HL-60/S4 (cell line): ENCODE data around the gene ARL16.

Source experiments
- in situ Hi-C: fragments of 300-500 bp; cut with MboI; formaldehyde crosslinking; loops from 2 replicates; pipeline ENCODE4 v1.14.3; 2022; ENCODE audit warnings: low sequenced_read_pairs

ARL16 gene

GRCh38 chr17:81673561-81674258 lies 9.9 kb downstream of the ARL16 start:
- in situ Hi-C loops = no loop called here

- in situ Hi-C loops = no loop called here
Measured at GRCh38 chr17:81672954-81673353, 10.6 kb downstream of the ARL16 start.

GRCh38 chr17:81672504-81672903 lies 11.1 kb downstream of the ARL16 start:
- in situ Hi-C loops = no loop called here

- in situ Hi-C loops = no loop called here
Measured at GRCh38 chr17:81667754-81668153, 15.8 kb downstream of the ARL16 start.

- in situ Hi-C loops = no loop called here
Measured at GRCh38 chr17:81666342-81667191, 17.0 kb downstream of the ARL16 start, which contains the start of the genes CCDC137 and OXLD1. Gene CCDC137, plus strand, starts transcription at chr17:81666737. Its CDS starts 30 bp downstream, at chr17:81666767. Gene OXLD1, minus strand, starts transcription at chr17:81666605. Its CDS starts 28 bp downstream, at chr17:81666577.

- in situ Hi-C loops = no loop called here
Measured at GRCh38 chr17:81666092-81666341, 17.6 kb downstream of the ARL16 start.

DNA sequence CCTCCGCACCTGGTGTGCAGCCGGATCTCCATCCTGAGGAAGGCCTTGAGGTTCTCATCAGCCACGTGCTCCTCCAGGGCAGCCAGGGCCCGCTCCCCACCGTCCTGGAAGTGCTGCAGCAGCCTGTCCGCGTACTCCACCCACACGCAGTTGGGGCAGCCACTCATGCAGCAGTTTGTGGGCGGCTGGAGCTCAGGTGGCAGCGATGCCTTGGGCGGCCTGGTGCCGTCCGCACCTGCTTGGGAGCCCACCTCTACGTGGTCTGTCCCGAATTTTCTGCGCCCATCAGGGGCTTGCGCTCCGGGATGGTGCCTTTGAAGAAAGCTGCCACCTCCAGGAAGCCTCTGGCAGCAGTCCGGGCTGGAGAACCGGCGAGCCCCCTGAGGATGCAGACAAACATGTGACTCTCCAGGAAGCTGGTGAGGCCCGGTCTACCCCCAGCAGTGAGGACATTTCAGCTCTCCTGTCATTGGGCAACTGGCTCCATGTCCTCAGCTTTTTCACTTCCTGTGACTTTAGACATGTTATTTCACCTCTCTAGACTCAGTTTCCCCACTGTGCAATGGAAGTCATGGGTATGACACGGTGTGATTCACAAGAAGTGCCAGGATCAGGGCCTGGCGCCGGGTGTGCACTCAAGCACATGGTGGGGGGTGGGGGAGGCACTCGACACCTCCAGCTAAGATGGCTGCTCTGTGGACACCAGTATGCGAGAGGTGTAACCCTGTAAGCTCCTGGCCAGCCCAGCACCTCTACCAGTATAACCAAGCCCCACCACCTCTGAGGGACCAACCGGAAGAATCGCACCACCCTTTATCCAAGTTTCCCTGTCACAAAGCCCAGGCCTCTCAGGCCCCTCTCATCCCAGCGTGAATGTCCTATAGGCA lies 18.1 kb downstream of the ARL16 start:
- in situ Hi-C loops = no loop called here

DNA sequence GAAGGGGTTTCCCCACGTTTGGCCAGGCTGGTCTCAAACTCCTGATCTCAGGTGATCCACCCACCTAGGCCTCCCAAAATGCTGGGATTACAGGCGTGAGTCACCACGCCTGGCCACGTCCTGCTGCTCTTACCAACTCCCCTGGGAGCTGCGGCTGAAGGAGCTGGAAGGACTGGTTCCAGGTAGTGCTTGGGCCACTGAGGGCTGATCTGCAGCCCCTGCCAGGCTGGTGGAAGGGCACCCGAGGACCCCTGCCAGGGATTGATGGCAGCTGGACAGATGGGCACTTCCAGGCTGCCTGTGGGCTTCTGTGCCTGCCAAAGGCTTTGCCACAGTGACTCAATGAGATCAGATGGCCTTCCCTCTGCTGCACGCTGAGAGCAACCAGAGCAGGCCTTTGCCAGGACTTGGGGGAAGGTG lies 19.5 kb downstream of the ARL16 start:
- in situ Hi-C loops = no loop called here

- in situ Hi-C loops = no loop called here
Measured at GRCh38 chr17:81662002-81662401, 21.6 kb downstream of the ARL16 start.

- in situ Hi-C loops = no loop called here
Measured at GRCh38 chr17:81660441-81660840, 23.2 kb downstream of the ARL16 start.

DNA sequence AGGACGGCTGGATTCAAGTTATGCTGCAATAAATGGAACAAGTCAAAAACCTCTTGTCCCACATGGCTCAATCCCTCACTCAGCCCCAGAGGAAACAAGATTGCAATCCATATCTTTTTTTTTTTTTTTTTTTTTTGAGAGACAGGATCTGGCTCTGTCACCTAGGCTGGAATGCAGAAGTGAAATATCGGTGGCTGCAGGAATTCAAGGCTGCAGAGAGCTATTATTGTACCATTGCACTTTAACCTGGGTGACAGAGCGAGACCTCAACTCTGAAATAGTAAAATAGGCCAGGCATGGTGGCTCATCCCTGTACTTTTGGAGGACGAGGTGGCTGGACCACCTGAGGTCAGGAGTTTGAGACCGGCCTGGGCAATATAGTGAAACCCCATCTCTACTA lies 24.6 kb downstream of the ARL16 start:
- in situ Hi-C loops = no loop called here

DNA sequence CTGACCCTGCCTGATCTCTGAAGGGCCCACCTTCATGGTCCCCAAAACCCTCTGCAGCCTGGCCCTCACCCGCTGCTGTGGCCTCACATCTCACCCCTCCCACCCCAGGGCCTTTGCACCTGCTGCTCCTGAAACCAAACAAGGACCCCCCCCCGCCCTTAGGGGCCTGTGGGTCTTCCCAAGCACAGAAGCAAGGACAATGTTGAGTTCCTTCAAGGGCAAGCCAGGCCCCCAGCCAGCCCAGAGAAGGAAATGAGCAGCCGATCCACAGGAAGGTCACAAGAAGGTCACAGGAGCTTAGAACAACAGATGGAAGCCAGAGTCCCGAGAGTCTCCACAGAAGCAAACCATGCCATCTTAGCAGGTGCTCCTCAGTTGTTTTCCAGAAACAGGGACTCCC lies 26.8 kb downstream of the ARL16 start:
- in situ Hi-C loops = no loop called here

GRCh38 chr17:81656118-81656743 lies 27.4 kb downstream of the ARL16 start, which contains the start of gene PDE6G:
Gene PDE6G, minus strand, starts transcription at chr17:81656542. Its CDS starts 3,237 bp downstream, at chr17:81653305.
- in situ Hi-C loops = no loop called here

GRCh38 chr17:81655378-81656117 lies 28.0 kb downstream of the ARL16 start:
- in situ Hi-C loops = no loop called here

DNA sequence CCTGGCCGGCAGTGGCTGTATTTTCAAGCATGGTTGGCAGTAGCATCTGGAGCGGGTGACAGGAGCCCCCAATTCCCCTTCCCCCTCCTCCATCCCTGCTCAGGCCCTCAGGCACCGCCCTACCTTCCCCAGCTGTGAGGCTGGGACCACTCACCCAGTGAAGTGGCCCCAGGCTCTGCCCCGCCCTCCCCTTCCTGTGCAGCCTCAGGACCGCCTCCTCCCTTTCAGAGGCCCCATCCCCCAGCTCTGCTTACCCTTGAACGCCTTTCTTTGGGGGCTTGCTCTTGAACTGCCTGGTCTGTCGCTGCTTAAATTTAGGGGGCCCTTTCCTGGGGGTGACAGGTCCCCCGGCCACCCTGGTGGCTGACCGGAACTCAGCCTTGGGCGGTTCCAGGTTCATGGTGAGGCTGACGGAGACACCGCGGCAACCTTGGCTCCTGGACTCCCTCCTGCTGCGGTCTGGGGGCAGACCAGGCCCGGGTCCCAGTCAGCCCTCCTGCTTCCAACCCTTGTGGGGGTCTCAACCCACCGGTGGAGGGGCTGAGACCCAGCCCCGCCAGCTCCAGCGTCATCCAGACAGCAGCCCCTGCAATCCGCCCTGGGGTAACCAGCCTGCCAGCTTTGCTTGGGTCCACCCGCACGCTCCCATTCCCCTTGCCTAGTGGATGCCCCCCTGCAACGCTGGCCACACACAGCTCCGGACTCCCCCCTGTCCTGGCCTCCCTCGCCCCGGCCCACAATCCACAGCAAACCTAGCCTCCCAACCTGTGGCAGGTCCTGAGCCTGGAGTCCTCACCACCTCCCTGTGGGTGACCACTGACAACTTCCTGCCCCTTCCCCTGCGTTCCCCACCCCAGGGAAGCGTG lies 30.5 kb downstream of the ARL16 start:
- in situ Hi-C loops = no loop called here

DNA sequence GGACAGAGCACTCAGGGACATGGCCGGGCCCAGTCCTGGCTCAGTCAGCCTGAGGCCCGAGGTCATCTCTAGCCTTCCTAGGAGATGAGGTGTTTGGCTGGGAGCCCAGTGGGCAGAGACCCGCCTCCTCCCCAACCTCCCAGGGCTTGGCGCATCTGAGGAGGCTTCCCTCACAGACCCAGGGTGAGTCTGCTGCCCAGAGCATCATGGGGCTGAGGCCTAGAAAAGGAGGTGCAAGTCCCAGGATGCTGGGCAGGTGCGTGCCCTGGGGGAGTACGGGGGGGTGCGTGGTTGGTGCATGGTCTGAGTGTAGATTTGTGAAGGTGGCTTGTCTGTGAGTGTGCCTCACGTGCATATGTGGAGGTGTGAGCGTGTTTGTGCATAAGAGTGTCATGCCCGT lies 31.9 kb downstream of the ARL16 start:
- in situ Hi-C loops = no loop called here

DNA sequence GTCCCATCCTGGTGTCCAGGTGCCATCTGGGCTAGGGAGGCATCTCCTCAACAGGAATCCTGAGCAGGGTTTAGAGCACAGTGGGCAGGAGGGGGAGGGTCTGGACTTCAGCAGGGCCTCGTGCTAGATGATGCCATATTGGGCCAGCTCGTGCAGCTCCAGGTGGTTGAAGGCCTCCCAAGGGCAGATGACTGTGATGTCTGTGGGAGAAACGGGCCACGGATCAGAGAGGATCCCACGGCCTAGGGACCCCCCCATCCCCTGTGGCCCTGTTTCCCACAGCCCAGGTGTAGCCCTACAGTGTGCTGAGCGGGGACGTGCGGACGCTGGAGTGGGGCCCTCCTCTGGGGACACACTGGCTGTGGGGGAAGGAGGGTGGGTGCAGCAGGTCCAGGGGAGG lies 32.6 kb downstream of the ARL16 start:
- in situ Hi-C loops = no loop called here

DNA sequence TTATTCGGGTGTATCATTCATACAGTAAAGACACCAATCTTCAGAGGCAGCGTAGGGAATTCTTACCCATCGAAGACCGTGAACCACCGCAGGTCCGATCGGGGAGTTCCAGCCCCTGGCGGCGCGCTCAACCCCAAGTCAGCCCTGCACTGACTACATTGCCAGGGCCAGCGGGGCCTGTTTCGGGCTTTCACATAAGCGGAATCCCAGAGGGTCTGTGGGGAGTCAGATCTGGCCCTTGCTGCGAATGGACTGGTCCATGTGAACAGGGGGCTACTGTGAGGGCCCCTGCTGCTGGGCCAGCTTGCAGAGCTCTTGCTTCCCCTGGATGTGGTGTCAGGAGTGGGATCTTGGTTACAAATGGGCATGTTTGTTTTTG lies 34.9 kb downstream of the ARL16 start:
- in situ Hi-C loops = no loop called here

GRCh38 chr17:81648013-81648706 lies 35.4 kb downstream of the ARL16 start:
- in situ Hi-C loops = no loop called here
